ENCODE data around the gene TPCN1.

TPCN1 gene

DNA sequence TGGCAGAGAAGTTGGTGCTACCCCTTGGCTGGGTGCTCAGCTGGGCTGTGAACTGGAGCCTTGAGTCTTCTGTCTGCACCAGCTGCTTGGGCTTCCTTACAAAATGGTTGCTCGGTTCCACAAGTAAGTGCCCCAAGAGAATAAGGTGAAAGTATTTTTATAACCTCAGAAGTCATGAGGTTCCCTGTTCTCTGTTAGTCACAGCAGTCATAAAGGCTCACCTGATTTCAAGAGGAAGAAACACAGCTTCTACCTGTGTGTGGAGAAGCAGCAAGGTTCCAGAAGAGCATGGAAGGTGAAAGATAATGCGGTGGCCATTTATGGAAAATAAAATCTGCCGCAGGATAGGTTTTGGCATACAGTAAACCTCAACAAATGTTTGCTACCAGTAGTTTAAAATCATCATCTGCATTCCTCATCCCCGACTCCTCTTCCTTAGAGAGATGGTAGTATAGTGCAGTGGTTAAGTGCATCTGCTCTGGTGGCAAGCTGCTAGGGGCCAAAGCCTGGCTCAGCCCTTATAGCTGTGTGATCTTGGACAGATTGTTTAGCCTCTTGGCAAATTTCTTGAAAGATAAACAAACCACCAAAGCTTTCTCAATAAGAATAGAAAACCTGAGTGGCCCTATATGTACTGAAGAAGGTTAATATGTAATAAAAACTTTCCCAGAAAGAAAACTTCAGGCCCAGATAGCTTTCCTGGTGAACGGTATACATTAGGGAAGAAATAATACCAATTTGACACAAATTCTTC is 32.4 kb downstream of the TPCN1 start:
- TF ChIP-seq PAX5 (IDR thresholded peaks at IDR 0.05; ENCODE audit: insufficient read depth, low read length, severe bottlenecking) (no peak), POLR2AphosphoS5 (IDR thresholded peaks at IDR 0.05; ENCODE audit: low read depth, low read length) (no peak), POLR2A (IDR thresholded peaks at IDR 0.05; ENCODE audit: low read depth, low read length) (no peak), SPI1 (IDR thresholded peaks at IDR 0.05; ENCODE audit: low read depth, low read length) (no peak), TAF1 (IDR thresholded peaks at IDR 0.05; ENCODE audit: low read depth, low read length) (no peak), POU2F2 (IDR thresholded peaks at IDR 0.05; ENCODE audit: low read depth, low read length) (no peak)
- DNase-seq (ENCODE audit: insufficient read length, low spot score) = no peak
- FAIRE-seq = no peak

DNA sequence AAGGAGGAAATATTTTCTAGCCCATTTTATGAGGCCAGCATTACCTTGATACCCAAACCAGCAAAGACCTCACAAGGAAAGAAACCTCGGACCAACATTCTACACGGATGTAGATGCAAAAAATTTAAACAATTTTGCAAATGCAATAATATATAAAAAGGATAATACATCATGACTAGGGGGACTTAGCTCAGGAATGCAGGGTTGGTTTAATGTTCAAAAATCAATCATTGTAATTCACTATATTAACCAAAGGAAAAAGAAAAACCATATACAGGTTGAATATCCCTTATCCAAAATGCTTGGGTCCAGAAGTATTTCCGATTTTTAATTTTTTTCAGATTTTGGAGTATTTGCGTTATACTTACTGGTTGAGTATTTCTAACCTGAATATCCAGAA is 33.0 kb downstream of the TPCN1 start:
- DNase-seq (ENCODE audit: insufficient read length, low spot score) (no peak), FAIRE-seq (no peak)
- TF ChIP-seq POLR2A (IDR thresholded peaks at IDR 0.05; ENCODE audit: low read depth, low read length) (no peak), POLR2AphosphoS5 (IDR thresholded peaks at IDR 0.05; ENCODE audit: low read depth, low read length) (no peak), TAF1 (IDR thresholded peaks at IDR 0.05; ENCODE audit: low read depth, low read length) (no peak), POU2F2 (IDR thresholded peaks at IDR 0.05; ENCODE audit: low read depth, low read length) (no peak), PAX5 (IDR thresholded peaks at IDR 0.05; ENCODE audit: insufficient read depth, low read length, severe bottlenecking) (no peak), SPI1 (IDR thresholded peaks at IDR 0.05; ENCODE audit: low read depth, low read length) (no peak)

DNA sequence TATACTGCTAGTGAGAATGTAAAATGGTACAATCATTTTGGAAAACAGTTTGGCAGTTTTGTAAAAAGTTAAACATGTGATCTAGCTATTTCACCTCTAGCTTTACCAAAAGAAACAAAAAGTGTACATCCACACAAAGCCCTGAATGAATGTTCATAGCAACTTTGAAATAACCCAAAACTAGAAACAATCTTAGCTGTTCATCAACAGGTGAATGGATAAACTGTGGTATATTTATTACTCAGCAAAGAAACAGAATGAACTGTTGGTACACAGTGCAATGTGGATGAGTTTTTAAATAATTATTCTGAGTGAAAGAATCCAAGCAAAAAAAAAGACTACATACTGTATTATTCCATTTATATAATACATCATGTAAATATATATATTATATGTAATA is 36.3 kb downstream of the TPCN1 start:
- FAIRE-seq (no peak), DNase-seq (ENCODE audit: insufficient read length, low spot score) (no peak)
- TF ChIP-seq PAX5 (IDR thresholded peaks at IDR 0.05; ENCODE audit: insufficient read depth, low read length, severe bottlenecking) (no peak), SPI1 (IDR thresholded peaks at IDR 0.05; ENCODE audit: low read depth, low read length) (no peak), POLR2AphosphoS5 (IDR thresholded peaks at IDR 0.05; ENCODE audit: low read depth, low read length) (no peak), TAF1 (IDR thresholded peaks at IDR 0.05; ENCODE audit: low read depth, low read length) (no peak), POU2F2 (IDR thresholded peaks at IDR 0.05; ENCODE audit: low read depth, low read length) (no peak), POLR2A (IDR thresholded peaks at IDR 0.05; ENCODE audit: low read depth, low read length) (no peak)

DNA sequence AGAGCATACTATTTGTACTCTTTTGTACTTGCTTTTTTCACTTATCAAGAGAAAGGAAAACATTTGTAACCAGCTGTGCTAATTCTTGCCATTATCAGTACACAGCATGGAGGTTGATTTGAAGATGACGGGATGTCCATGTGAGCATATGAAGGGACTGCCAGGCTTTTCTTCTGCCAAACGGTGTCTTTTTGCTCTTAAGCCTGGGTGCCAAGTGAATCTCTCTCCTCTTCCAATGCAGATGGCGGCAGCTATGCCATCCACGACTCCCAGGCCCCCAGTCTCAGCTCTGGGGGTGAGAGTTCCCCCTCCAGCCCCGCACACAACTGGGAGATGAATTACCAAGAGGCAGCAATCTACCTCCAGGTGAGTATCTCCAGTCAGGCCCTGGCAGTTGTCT is 38.9 kb downstream of the TPCN1 start:
- TF ChIP-seq POU2F2 (IDR thresholded peaks at IDR 0.05; ENCODE audit: low read depth, low read length) (no peak), POLR2AphosphoS5 (IDR thresholded peaks at IDR 0.05; ENCODE audit: low read depth, low read length) (no peak), POLR2A (IDR thresholded peaks at IDR 0.05; ENCODE audit: low read depth, low read length) (no peak), PAX5 (IDR thresholded peaks at IDR 0.05; ENCODE audit: insufficient read depth, low read length, severe bottlenecking) (no peak), TAF1 (IDR thresholded peaks at IDR 0.05; ENCODE audit: low read depth, low read length) (no peak), SPI1 (IDR thresholded peaks at IDR 0.05; ENCODE audit: low read depth, low read length) (no peak)
- DNase-seq (ENCODE audit: insufficient read length, low spot score) (no peak), FAIRE-seq (no peak)

DNA sequence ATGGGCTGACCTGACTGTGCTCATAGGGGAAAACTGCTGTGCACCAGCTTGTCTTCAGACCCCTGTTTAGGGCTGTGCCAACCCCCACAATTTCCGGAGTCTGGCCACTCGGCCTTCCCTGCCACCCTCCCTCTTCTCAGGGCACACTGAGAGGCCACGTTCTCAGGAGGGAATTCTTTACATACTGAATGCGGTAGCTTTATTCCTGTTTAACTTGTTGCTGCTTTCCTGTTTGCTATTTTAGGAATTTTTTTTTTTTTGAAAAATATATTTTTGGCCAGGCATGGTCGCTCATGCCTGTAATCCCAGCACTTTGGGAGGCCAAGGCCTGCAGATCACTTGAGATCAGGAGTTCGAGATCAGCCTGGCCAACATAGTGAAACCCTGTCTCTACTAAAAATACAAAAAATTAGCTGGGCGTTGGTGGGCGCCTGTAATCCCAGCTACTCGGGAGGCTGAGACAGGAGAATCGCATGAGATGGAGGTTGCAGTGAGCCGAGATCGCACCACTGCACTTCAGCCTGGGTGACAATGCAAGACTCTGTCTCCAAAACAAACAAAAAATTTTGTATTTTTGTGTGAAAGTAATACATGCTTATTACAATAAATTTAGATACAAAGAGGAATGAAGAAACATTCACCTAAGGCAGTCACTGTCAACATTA is 39.5 kb downstream of the TPCN1 start:
- TF ChIP-seq POLR2AphosphoS5 (IDR thresholded peaks at IDR 0.05; ENCODE audit: low read depth, low read length) (no peak), POLR2A (IDR thresholded peaks at IDR 0.05; ENCODE audit: low read depth, low read length) (no peak)
- DNase-seq (ENCODE audit: insufficient read length, low spot score) (no peak), FAIRE-seq (no peak)

DNA sequence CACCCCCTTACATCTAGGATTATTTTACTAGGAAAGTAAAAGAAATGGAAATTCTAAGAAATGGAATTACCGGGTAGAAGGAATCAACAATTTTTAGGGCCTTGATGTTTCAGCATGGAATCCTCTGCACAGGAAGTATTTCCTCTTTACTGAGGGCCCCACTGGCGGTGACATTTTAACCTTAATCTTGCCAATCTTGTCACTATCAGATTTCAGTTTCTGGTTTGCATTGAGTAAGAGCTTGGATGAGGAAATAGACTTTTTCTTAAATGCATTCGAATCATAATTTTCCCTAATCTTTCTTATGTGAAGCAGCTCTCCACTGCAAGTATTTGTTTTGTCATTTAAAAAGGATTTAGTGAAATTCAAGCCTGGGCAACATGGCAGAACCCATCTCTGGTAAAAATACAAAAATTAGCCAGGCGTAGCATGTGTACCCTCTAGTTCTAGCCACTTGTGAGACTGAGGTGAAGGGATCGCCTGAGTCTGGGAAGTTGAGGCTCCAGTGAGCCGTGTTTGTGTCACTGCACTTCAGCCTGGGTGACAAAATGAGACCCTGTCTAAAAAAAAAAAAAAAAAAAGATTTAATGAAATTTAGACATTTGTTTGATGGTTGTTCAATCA is 40.7 kb downstream of the TPCN1 start:
- FAIRE-seq = no peak
- TF ChIP-seq POLR2AphosphoS5 (IDR thresholded peaks at IDR 0.05; ENCODE audit: low read depth, low read length) (no peak), POU2F2 (IDR thresholded peaks at IDR 0.05; ENCODE audit: low read depth, low read length) (no peak), TAF1 (IDR thresholded peaks at IDR 0.05; ENCODE audit: low read depth, low read length) (no peak), POLR2A (IDR thresholded peaks at IDR 0.05; ENCODE audit: low read depth, low read length) (no peak), SPI1 (IDR thresholded peaks at IDR 0.05; ENCODE audit: low read depth, low read length) (no peak), PAX5 (IDR thresholded peaks at IDR 0.05; ENCODE audit: insufficient read depth, low read length, severe bottlenecking) (no peak)
- DNase-seq (ENCODE audit: insufficient read length, low spot score) = no peak

DNA sequence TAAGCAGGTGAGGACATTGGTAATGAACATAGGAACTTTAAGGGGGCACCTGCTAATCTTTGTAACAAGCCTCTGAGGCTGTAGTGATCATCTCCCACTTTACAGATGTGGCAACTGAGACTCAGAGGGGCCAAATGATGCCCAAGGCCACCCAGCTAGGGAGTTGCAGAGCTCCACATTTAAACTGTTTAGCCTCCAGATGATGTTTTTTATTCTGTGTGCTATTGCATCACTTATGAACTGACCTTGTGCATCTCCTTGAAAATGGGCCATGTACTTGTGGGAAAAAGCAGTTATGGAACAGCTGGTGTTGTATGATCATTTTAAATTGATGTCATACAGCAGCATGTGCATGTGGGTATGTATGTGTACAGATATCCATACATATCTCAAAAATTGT is 41.4 kb downstream of the TPCN1 start:
- TF ChIP-seq POLR2A (IDR thresholded peaks at IDR 0.05; ENCODE audit: low read depth, low read length) = no peak
- TF ChIP-seq POLR2AphosphoS5 (IDR thresholded peaks at IDR 0.05; ENCODE audit: low read depth, low read length) = no peak
- no peak for TF ChIP-seq SPI1 (IDR thresholded peaks at IDR 0.05; ENCODE audit: low read depth, low read length)
- no peak for TF ChIP-seq PAX5 (IDR thresholded peaks at IDR 0.05; ENCODE audit: insufficient read depth, low read length, severe bottlenecking)
- no peak for TF ChIP-seq TAF1 (IDR thresholded peaks at IDR 0.05; ENCODE audit: low read depth, low read length)
- FAIRE-seq = no peak

DNA sequence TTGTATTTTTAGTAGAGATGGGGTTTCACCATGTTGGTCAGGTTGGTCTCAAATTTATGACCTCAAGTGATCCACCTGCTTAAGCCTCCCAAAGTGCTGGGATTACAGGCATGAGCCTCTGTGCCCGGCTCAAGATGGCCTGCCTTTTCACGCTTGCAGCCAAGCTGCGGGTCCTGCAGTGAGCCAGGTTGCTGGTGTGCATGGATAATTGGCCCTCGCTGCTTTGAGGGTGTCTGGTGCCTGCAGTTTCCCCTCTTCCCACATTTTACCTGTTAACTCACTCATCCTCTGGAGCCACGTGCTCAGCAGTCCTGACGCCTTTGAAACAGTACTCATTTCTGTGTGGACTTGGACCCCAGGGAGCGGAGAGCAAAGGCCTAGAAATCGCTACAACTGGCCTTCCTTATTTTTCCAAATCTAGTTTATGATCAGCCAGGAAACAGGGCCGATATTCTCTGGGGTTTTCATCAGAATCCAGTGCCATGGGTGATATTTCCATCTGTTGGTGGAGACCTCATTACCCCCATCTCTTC is 42.2 kb downstream of the TPCN1 start:
- no peak for DNase-seq (ENCODE audit: insufficient read length, low spot score)
- no peak for FAIRE-seq
- no peak for TF ChIP-seq POLR2A (IDR thresholded peaks at IDR 0.05; ENCODE audit: low read depth, low read length)
- no peak for TF ChIP-seq POLR2AphosphoS5 (IDR thresholded peaks at IDR 0.05; ENCODE audit: low read depth, low read length)
- no peak for TF ChIP-seq POU2F2 (IDR thresholded peaks at IDR 0.05; ENCODE audit: low read depth, low read length)
- no peak for TF ChIP-seq PAX5 (IDR thresholded peaks at IDR 0.05; ENCODE audit: insufficient read depth, low read length, severe bottlenecking)
- TF ChIP-seq SPI1 (IDR thresholded peaks at IDR 0.05; ENCODE audit: low read depth, low read length) = no peak
- TF ChIP-seq TAF1 (IDR thresholded peaks at IDR 0.05; ENCODE audit: low read depth, low read length) = no peak

More for the DNA sequence above, 41.4 kb downstream of the TPCN1 start:
- DNase-seq (ENCODE audit: insufficient read length, low spot score) = no peak
